Breast epithelium (tissue), 3 donors: Measurements from ENCODE around the gene CTSH.

ENCODE experiments used
- CTCF ChIP-seq, 3 donors: fragments of 450-650 bp; IDR thresholded peaks; one replicate each; pipeline ENCODE4 v1.5.1; 2016 to 2017; ENCODE audit warnings: antibody characterized with exemption in 3 of 3, mild to moderate bottlenecking in 3 of 3, moderate library complexity in 3 of 3
- POLR2A ChIP-seq: fragments of 450-650 bp; IDR thresholded peaks from one replicate; pipeline ENCODE4 v1.6.1; 2016; ENCODE audit warnings: antibody characterized with exemption, mild to moderate bottlenecking, moderate library complexity
- POLR2AphosphoS5 ChIP-seq, 3 donors: sonication (generic); formaldehyde crosslinking; IDR thresholded peaks; one replicate each; pipeline ENCODE4 v1.6.1; 2017; ENCODE audit warnings: antibody characterized with exemption in 3 of 3

DNA sequence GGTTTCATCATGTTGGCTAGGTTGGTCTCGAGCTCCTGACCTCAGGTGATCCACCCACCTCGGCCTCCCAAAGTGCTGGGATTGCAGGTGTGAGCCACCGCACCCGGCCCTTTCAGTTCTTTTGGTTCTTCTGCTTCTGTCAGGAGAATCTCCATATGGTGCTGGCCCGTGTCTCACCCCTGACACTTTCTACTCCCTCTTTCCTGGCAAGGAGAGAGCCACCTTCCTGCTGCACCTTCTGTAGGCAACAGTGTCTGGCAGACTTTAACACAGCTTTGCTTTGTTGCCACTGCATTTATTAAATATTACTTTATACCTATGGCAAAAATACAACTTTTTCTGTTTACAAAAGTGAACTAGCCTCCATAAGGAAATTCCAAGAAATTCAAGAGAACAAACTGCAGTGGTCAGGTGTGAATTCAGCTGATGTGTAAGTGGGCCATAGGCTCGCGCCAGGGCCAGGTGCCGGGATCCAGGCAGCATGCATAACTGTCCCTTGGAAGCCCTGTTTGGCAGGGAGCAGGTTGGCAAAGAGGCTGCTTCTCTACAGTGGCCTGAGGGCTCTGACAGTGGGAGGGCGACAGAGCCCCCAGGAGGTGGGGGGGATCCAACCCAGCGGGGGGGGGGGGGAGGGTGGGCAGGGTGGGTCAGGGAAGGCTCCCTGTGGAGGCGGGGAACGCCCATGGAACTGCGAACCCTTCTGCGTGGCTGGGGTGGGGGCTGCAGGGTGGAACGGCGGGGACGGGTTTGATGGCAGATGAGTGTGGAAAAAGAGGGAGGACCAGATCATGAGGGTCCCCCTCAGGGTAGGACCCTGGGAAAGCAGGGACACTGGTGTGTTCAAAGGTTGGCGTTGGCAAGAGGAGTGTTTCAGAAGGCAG lies 21.1 kb downstream of the CTSH start:
- TF ChIP-seq CTCF (IDR thresholded peaks at IDR 0.05) = no peak
- TF ChIP-seq POLR2A = no peak
- no peak for TF ChIP-seq POLR2AphosphoS5 (IDR thresholded peaks at IDR 0.05)
